GM03348 (cell line): ENCODE data around the gene PHEX.
A peak's percentile ranks its signal among the peaks of the same experiment; 100 is the strongest.

Experiments
- DNase-seq: peaks from one replicate; pipeline ENCODE4 v3.0.0; 2012; ENCODE audit warnings: low spot score

Gene PHEX

DNA sequence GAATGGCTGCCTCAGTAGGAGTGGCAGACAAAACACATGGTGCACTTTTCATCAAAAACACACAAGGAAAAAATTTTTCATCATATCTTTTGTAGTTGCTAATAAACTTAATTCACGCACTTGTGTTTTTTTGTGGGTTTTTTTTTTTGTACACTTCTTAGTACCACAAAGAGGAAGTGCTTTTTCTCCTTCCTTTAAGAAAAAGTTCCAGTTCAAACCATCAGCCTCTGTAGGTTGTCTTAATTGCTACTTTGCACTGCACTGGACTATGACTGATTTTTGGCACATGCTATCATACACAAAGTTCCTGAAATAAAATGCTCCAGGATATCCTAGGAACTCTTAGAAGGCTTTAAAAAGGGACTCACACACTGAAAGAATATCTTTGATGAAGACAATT, at the start of gene PHEX:
Gene PHEX, plus strand, starts transcription at position 242 of the 400 bp plus-strand sequence. CDS start 681 bp downstream, outside the sequence.
- DNase-seq, result no peak

DNA sequence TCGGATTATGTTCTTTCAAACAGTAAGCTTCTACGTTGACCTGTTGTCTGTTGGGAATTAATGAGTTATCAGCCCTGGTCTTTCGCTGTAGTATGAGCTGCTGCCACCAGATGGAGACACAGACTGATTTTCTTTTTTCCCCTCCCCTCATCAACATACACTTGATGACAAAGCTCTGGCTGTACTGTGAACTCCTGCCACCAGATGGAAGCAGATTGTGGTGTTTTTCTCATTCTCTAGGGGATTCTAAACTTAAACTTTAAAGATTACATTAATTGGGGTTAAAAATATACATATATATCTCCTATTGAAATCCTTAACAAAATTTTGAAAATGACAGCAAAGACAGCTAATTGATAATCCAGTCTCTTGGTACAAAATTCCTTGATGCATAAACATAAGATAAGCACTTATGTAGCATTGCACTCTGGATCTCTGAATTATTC, 46.8 kb upstream of the PHEX start:
- DNase-seq, result peak; percentile 75

DNA sequence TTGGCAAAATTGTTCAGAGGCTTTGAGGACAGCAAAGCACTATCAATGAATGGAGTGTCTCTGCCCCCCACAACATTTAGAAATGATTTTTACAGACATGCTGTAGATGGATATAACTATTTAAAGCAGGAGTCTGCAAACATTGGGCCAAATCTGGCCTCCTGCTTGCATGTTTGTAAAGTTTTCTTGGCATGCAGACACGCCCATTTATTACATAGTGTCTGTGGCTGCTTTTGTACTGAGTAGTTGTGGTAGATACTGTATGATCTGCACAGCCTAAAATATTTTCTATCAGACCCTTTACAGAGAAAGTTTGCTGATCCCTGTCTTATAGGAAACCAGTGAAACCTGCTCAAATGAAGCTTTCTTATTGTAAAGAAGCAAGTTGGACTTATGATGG, 45.5 kb upstream of the PHEX start:
- peak; percentile 36 for DNase-seq

- no peak for DNase-seq
Observed at GRCh38 chrX:21989384-21989783, 42.7 kb upstream of the PHEX start.

DNA sequence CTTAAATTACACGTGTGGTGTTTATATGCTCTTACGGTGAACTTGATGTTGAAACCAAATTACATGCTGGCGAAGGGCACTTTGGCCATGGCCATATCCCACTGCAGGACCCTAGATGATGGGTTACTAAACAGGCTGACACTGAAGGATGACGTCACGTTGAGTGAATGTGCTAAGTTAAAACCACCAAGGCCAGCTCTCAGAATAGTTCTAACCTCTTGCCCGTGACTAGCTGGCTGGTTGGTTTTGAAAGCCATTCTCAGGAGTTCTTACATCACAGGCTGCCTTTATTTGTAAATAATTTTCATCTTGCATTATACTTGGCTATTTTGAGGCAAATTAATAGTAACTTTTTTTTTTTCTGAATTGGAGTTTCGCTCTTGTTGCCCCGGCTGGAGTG, 41.3 kb upstream of the PHEX start:
- no peak for DNase-seq

GRCh38 chrX:21991504-21991903, 40.6 kb upstream of the PHEX start:
- no peak for DNase-seq

- DNase-seq, result no peak
Observed at GRCh38 chrX:21993265-21993664, 38.9 kb upstream of the PHEX start.

- peak; percentile 36 for DNase-seq
Observed at GRCh38 chrX:21996872-21997455, 35.2 kb upstream of the PHEX start.

GRCh38 chrX:21998037-21998436, 34.1 kb upstream of the PHEX start:
- DNase-seq, result no peak

DNA sequence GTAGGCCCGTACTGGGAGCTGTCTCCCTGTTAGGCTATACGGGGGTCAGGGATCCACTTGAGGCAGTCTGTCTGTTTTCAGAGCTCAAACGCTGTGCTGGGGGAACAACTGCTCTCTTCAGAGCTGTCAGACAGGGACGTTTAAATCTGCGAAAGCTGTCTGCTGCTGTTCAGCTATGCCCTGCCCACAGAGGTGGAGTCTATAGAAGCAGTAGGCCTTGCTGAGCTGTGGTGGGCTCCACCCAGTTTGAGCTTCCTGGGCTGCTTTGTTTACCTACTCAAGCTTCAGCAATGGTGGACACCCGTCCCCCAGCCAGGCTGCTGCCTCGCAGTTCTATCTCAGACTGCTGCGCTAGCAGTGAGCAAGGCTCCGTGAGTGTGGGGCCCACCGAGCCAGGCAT, 27.3 kb upstream of the PHEX start:
- no peak for DNase-seq

DNA sequence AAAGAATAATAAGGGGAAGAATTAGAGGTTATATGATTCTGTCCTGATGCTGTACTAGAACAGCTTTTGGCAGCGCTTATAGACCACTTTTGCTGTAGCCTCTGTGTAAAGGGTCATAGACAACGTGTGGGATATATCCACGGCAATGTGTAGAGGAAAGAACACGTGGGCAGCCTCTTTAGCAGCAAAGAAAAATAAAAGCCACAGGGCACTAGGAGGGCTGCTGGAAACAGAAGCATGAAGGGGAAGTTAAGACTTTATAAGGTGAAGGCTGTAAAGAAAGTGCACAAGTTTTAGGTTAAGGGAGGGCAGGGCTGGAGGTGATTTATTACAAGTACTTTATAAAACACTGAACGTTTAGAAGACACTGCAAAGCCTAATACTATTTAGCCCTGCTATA, 20.1 kb upstream of the PHEX start:
- DNase-seq, result no peak

GRCh38 chrX:22012931-22013330, 19.2 kb upstream of the PHEX start:
- DNase-seq, result no peak

DNA sequence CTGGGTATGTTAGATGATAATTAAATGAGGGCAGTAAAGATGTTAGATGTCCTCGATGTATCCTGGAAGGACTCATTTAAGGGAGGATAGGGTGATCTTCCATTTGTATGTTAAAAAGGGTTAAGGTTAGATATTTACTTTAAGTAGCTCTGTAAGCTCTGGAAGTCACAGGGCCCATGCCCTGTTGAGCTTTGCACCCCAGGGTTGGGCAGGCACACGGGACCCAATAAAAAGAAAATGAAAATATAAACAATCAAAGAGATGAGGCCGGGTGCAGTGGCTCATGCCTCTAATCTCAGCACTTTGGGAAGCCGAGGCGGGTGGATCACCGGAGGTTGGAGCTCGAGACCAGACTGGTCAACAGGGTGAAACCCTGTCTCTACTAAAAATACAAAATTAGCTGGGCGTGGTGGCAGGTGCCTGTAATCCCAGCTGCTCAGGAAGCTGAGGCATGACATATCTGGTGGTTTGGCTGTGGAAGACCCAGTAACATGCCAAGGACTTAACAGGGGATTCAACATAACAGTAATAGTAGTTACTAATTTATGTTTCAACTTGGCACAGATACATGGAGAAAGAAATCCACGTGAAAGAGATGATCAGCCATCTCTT, 16.9 kb upstream of the PHEX start:
- DNase-seq, result no peak

- DNase-seq, result no peak
Observed at GRCh38 chrX:22021751-22022324, 10.3 kb upstream of the PHEX start.

GRCh38 chrX:22024577-22024976, 7.5 kb upstream of the PHEX start:
- DNase-seq, result no peak

- no peak for DNase-seq
Observed at GRCh38 chrX:22025751-22026150, 6.4 kb upstream of the PHEX start.

DNA sequence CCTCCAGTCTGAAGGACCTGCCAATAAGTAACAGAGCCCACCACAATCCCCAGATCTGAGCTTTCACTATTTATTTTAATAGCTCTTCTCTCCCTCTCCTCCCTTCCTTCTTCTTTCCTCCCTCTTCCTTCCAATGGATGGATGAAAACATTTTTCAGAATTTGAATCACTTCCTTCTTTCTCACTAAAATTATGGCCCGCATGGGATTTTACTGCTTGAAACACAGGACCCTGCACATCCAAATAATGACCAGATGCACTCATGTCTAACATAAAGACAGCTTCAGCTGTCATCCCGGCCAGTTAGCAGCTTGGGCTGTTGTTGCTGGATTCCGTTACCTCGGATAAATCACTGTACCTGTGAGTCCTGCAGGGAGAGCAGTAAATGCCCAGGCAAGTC, 5.4 kb upstream of the PHEX start:
- DNase-seq, result no peak

GRCh38 chrX:22032506-22032905, 381 bp downstream of the PHEX start:
- no peak for DNase-seq

- DNase-seq, result no peak
Observed at GRCh38 chrX:22033818-22034217, 1.7 kb downstream of the PHEX start.

DNA sequence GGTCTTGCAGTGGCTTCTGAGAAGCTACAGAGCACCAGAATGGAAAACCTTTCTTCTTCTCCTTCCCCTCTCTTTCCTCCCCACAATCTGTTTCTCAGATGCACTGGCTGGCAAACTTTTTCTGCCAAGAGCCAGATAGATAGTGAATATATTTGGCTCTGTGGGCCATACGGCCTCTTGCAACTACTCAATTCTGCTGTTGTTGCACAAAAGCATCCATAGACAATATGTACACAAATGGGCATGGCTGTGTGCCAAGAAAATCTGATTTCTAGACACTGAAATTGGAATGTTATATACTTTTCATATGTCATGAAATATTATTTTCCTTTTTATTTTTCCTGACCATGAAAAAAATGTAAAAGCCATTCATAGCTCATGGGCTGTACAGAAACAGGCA, 3.1 kb downstream of the PHEX start:
- DNase-seq, result no peak

DNA sequence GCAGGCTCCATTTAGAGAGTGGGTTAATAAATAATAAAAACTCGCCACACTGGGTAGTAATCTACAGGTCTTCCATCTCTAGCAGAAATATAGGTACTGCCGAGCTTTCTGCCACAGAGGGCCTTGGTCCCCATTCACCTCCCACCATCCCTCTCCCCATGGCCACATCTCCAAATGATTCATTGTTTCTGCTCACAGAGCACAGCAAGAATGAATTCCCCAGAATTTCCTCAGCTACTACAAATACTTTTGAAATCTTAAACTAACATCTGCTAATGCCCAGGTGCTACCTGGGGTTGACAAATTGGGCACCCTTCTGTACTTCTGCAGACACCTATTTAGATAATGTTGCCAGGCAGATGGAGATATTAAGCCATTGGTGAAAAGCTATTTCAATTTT, 5.1 kb downstream of the PHEX start:
- no peak for DNase-seq

DNA sequence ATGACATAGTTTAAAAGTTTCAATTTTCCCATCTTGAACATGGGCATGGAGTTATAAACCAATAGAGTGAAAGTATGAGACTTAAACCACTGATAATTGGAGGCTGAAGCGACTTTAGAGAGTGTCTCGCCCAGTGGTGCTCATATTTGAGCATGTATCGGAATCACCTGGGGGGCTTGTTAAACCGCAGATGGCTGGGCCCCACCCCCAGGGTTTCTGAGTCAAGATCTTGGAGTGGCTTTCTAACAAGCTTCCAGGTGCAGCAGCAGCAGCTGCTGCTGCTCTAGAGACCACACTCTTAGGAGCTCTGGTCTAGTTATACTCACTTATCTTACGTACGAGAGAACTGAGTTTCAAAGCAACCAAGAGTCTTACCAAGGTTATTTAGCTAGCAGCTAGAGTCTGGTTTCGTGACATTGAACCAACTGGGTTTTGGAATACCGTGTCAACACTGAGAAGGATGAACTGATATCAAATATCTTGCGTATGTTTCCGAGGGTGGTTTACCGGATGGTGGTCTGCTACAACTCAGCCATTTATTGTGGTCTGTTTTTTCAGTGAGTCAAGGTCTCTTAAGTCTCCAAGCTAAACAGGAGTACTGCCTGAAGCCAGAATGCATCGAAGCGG, 5.9 kb downstream of the PHEX start:
- DNase-seq, result no peak

DNA sequence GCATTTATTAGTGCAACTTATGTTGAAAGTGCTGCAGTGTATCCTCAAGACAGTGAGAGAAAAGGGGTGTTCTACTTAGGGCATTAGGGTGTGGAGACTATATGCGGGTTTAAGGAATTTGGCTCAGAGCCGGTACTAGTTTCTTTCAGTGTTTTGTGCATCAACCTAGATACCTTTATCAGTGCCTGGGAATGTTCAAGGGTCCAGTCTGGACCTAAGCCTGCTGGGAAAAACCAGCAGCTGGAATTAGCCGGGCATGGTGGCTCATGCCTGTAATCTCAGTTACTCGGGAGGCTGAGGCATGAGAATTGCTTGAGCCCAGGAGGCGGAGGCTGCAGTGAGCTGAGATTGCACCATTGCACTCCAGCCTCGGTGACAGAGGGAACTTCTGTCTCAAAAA, 7.4 kb downstream of the PHEX start:
- no peak for DNase-seq
